Trophoblast cell (in vitro differentiated cells and primary cell): Measurements from ENCODE around the gene EXOSC1.

Source experiments
- DNase-seq, 2 donors: peaks; one replicate each; pipeline ENCODE4 v3.0.0-alpha.2; 2016
- H2AFZ ChIP-seq: 2 replicates; pipeline ENCODE4 v1.6.1; 2013; ENCODE audit warnings: low read length, moderate library complexity, mild to moderate bottlenecking; ENCODE audit not compliant: insufficient read depth, poor library complexity
- H2AK5ac ChIP-seq: 2 replicates; pipeline ENCODE4 v1.6.1; 2013; ENCODE audit warnings: mild to moderate bottlenecking, low read length
- H2BK120ac ChIP-seq: 2 replicates; pipeline ENCODE4 v1.6.1; 2013; ENCODE audit warnings: low read length, mild to moderate bottlenecking, moderate library complexity; ENCODE audit not compliant: insufficient read depth, poor library complexity
- H2BK12ac ChIP-seq: 2 replicates; pipeline ENCODE4 v1.6.1; 2013; ENCODE audit warnings: mild to moderate bottlenecking, low read length, moderate library complexity
- H2BK5ac ChIP-seq: 2 replicates; pipeline ENCODE4 v1.6.1; 2013; ENCODE audit warnings: low read length, low read depth, moderate library complexity, mild to moderate bottlenecking; ENCODE audit not compliant: poor library complexity
- H3K14ac ChIP-seq: 2 replicates; pipeline ENCODE4 v1.6.1; 2013; ENCODE audit warnings: mild to moderate bottlenecking, low read length
- H3K18ac ChIP-seq: 2 replicates; pipeline ENCODE4 v1.6.1; 2013; ENCODE audit warnings: mild to moderate bottlenecking, low read length
- H3K23ac ChIP-seq: 2 replicates; pipeline ENCODE4 v1.6.1; 2013; ENCODE audit warnings: low read length
- H3K27ac ChIP-seq: 2 replicates; pipeline ENCODE4 v1.5.1; 2013; ENCODE audit warnings: low read depth, mild to moderate bottlenecking, inconsistent platforms, low read length, moderate library complexity
- H3K27me3 ChIP-seq: 2 replicates; pipeline ENCODE4 v1.6.1; 2013; ENCODE audit warnings: inconsistent platforms, mild to moderate bottlenecking, low read length, moderate library complexity; ENCODE audit not compliant: insufficient read depth
- H3K36me3 ChIP-seq, 2 experiments: 1 replicate in 1 of 2; 2 replicates in 1 of 2; pipeline ENCODE4 v1.6.1; 2013; ENCODE audit warnings: low read length in 2 of 2, mild to moderate bottlenecking in 2 of 2, moderate library complexity in 1 of 2; ENCODE audit not compliant: insufficient read depth in 2 of 2, control insufficient read depth in 1 of 2
- H3K4ac ChIP-seq: 2 replicates; pipeline ENCODE4 v1.6.1; 2013; ENCODE audit warnings: low read depth, mild to moderate bottlenecking, low read length, moderate library complexity
- H3K4me1 ChIP-seq, 2 experiments: 1 replicate in 1 of 2; 2 replicates in 1 of 2; pipeline ENCODE4 v1.6.1; 2013; ENCODE audit warnings: low read length in 2 of 2, mild to moderate bottlenecking in 2 of 2, moderate library complexity in 1 of 2; ENCODE audit not compliant: insufficient read depth in 2 of 2, control insufficient read depth in 1 of 2
- H3K4me2 ChIP-seq: 2 replicates; pipeline ENCODE4 v1.6.1; 2013; ENCODE audit warnings: inconsistent platforms, mild to moderate bottlenecking, low read length, moderate library complexity
- H3K4me3 ChIP-seq: 2 replicates; pipeline ENCODE4 v1.5.1; 2013; ENCODE audit warnings: mild to moderate bottlenecking, low read depth, low read length, inconsistent platforms
- H3K79me1 ChIP-seq: one replicate; pipeline ENCODE4 v1.6.1; 2013; ENCODE audit warnings: low read length
- H3K79me2 ChIP-seq: 2 replicates; pipeline ENCODE4 v1.6.1; 2013; ENCODE audit warnings: low read length, mild to moderate bottlenecking; ENCODE audit not compliant: control insufficient read depth, insufficient read depth, poor library complexity
- H3K9ac ChIP-seq: 2 replicates; pipeline ENCODE4 v1.6.1; 2013; ENCODE audit warnings: mild to moderate bottlenecking, low read length
- H3K9me3 ChIP-seq: 2 replicates; pipeline ENCODE4 v1.6.1; 2013; ENCODE audit warnings: low read depth, mild to moderate bottlenecking, control low read depth, inconsistent platforms, low read length; ENCODE audit not compliant: insufficient read depth
- H4K12ac ChIP-seq: 2 replicates; pipeline ENCODE4 v1.6.1; 2013; ENCODE audit warnings: low read depth, mild to moderate bottlenecking, low read length, moderate library complexity
- H4K8ac ChIP-seq: 2 replicates; pipeline ENCODE4 v1.6.1; 2013; ENCODE audit warnings: low read depth, mild to moderate bottlenecking, low read length, moderate library complexity
- H4K91ac ChIP-seq: one replicate; pipeline ENCODE4 v1.6.1; 2013; ENCODE audit warnings: low read depth, mild to moderate bottlenecking, low read length, moderate library complexity
- WGBS: extraction: QIAGEN DNeasy Blood & Tissue Kit; methylation state at CpG from one replicate; pipeline ENCODE4 v1.1.7; 2013; ENCODE audit warnings: missing lambda C conversion rate; ENCODE audit not compliant: insufficient read length, insufficient coverage; ENCODE audit errors: extremely low coverage; 5-methylcytosine and 5-hydroxymethylcytosine counted together

The EXOSC1 gene

DNA sequence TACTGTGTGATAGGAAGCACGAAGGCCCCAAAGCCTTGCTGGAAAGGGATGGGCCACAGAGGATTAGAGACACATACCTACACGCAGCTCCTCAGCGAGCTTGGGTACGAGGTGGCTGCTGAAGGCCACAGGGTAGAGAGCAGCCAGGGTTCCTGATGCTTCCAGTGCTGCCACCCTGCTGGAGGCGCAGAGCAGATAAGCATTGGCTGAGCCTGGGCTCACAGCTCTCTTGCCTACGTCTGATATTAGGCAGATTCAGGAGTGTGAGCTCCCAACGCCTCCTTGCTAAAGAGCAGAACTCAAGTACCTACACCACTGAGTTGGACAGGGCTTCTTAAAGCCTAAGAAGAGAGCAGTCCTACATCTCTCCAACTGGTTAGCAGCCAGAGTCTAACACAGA is 20.2 kb upstream of the EXOSC1 start:
- no peak overlapping the region for H2AFZ ChIP-seq
- no CpG with 5 or more reads among the region's 7 CpGs for WGBS
- H3K4me1 ChIP-seq, result peaks cover 3 to 6% of the 10 kb centered on the region in 2 experiments
- peaks cover 58 to 75% of the 10 kb centered on the region in 2 experiments for H3K36me3 ChIP-seq
- H3K4ac ChIP-seq, result no peak overlapping the region
- no peaks in the 10 kb centered on the region for H3K79me1 ChIP-seq
- H3K27me3 ChIP-seq, result no peaks in the 10 kb centered on the region
- no peak for DNase-seq
- H4K8ac ChIP-seq, result no peak overlapping the region
- H2BK120ac ChIP-seq, result no peak overlapping the region
- peak overlapping the region; percentile 15 for H2BK12ac ChIP-seq
- H3K4me2 ChIP-seq, result no peak overlapping the region
- H3K9me3 ChIP-seq, result no peaks in the 10 kb centered on the region
- H3K9ac ChIP-seq, result no peak overlapping the region
- peak overlapping the region; percentile 25 for H3K18ac ChIP-seq
- H3K14ac ChIP-seq, result no peak overlapping the region
- no peaks in the 10 kb centered on the region for H3K79me2 ChIP-seq
- no peak overlapping the region for H3K27ac ChIP-seq
- H2BK5ac ChIP-seq, result no peak overlapping the region
- H4K91ac ChIP-seq, result no peak overlapping the region
- no peak overlapping the region for H4K12ac ChIP-seq
- no peak overlapping the region for H3K23ac ChIP-seq
- no peak overlapping the region for H2AK5ac ChIP-seq
- no peak overlapping the region for H3K4me3 ChIP-seq

- peaks cover 3 to 6% of the 10 kb centered on the region in 2 experiments for H3K4me1 ChIP-seq
- H3K27me3 ChIP-seq, result no peaks in the 10 kb centered on the region
- no peak overlapping the region for H3K4ac ChIP-seq
- no peak overlapping the region for H2BK5ac ChIP-seq
- no peak overlapping the region for H3K4me3 ChIP-seq
- H2AK5ac ChIP-seq, result peak overlapping the region; percentile 5
- no peak overlapping the region for H3K18ac ChIP-seq
- no peak overlapping the region for H2BK12ac ChIP-seq
- no peaks in the 10 kb centered on the region for H3K79me1 ChIP-seq
- peaks cover 65 to 76% of the 10 kb centered on the region in 2 experiments for H3K36me3 ChIP-seq
- H4K8ac ChIP-seq, result no peak overlapping the region
- no peak overlapping the region for H4K91ac ChIP-seq
- H3K79me2 ChIP-seq, result no peaks in the 10 kb centered on the region
- DNase-seq, result no peak
- H2BK120ac ChIP-seq, result no peak overlapping the region
- H3K14ac ChIP-seq, result no peak overlapping the region
- no peak overlapping the region for H3K9ac ChIP-seq
- no peak overlapping the region for H3K4me2 ChIP-seq
- no peak overlapping the region for H3K27ac ChIP-seq
- H3K9me3 ChIP-seq, result no peaks in the 10 kb centered on the region
- H2AFZ ChIP-seq, result no peak overlapping the region
- H4K12ac ChIP-seq, result no peak overlapping the region
- H3K23ac ChIP-seq, result no peak overlapping the region
- no CpG with 5 or more reads among the region's 1 CpG for WGBS
Measured at GRCh38 chr10:97464226-97464625, 18.4 kb upstream of the EXOSC1 start.

DNA sequence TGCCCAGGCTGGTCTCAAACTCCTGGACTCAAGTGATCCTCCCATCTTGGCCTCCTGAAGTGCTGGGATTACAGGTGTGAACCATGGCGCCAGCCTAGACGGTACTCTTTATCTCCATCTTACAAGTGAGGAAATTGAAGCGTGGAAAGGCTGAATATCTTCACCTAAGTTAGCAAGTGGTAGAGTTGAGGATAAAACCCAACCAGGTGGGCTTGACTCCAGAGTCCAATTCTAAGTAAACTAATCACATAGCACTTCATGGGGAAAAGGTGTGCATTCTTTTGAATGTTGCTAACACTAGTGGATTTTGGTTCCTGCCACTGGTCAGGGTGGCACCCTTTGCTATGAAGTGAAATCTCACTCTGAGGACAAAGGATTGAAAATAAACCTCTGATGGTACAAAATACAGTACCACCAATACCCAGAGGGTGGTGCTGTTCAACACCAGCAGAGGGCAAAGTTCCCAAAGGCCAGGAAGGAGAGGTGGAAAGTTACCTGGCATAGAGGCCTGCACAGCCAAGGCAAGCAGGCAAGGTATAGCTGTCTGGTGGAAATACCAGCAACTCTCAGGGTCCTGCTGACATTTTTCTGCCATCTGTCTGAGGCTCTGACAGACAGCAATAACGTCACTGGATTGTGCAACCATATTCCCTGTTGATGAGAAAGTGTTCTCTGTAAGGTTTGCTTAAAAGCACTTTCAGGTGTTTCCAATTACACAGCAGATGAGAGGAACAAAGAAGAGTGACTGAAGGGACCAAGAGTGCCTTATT is 17.7 kb upstream of the EXOSC1 start:
- no peak overlapping the region for H2BK120ac ChIP-seq
- WGBS, result no CpG with 5 or more reads among the region's 4 CpGs
- H3K79me2 ChIP-seq, result no peaks in the 10 kb centered on the region
- DNase-seq, result peak; percentile 90
- no peak overlapping the region for H2AK5ac ChIP-seq
- H4K8ac ChIP-seq, result no peak overlapping the region
- no peak overlapping the region for H3K18ac ChIP-seq
- H2BK12ac ChIP-seq, result no peak overlapping the region
- H3K4me2 ChIP-seq, result no peak overlapping the region
- no peak overlapping the region for H2AFZ ChIP-seq
- no peak overlapping the region for H3K4ac ChIP-seq
- no peak overlapping the region for H3K9ac ChIP-seq
- H3K36me3 ChIP-seq, result peaks cover 65 to 77% of the 10 kb centered on the region in 2 experiments
- H3K27ac ChIP-seq, result no peak overlapping the region
- H3K27me3 ChIP-seq, result no peaks in the 10 kb centered on the region
- H3K23ac ChIP-seq, result no peak overlapping the region
- H3K14ac ChIP-seq, result no peak overlapping the region
- H4K12ac ChIP-seq, result no peak overlapping the region
- H2BK5ac ChIP-seq, result no peak overlapping the region
- H3K4me3 ChIP-seq, result no peak overlapping the region
- H3K79me1 ChIP-seq, result no peaks in the 10 kb centered on the region
- peaks cover 3 to 6% of the 10 kb centered on the region in 2 experiments for H3K4me1 ChIP-seq
- H4K91ac ChIP-seq, result no peak overlapping the region
- H3K9me3 ChIP-seq, result no peaks in the 10 kb centered on the region

DNA sequence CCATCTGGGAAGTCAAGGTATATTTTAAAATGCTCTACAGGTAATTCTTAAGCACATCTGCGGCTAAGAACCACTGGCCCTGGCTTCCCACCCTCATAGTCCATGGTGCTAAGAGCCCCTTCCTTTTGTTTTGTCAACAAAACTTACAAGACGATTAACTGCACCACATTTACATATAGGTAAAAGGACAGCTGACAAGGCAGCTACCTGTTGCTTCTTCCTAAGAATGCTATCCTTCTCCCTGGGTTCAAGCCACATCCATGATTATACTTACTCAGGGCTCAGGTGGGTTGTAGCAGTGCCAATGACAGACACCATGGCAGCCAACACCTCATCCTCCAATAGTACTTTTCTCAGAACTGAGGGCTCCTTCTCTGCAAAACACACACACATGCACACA is 16.5 kb upstream of the EXOSC1 start:
- no peak overlapping the region for H2AK5ac ChIP-seq

More for the DNA sequence above, 16.5 kb upstream of the EXOSC1 start:
- Histone ChIP-seq H3K18ac (no peak overlapping the region), H2BK12ac (no peak overlapping the region), H2AFZ (no peak overlapping the region), H3K9me3 (no peaks in the 10 kb centered on the region), H3K4me1 (peaks cover 3 to 6% of the 10 kb centered on the region in 2 experiments), H3K4me2 (no peak overlapping the region), H3K4ac (no peak overlapping the region), H4K8ac (no peak overlapping the region), H3K79me1 (no peaks in the 10 kb centered on the region), H3K14ac (no peak overlapping the region), H3K23ac (no peak overlapping the region), H3K27ac (no peak overlapping the region), H3K36me3 (peaks cover 72 to 80% of the 10 kb centered on the region in 2 experiments), H3K27me3 (no peaks in the 10 kb centered on the region), H3K79me2 (no peaks in the 10 kb centered on the region), H2BK120ac (no peak overlapping the region), H4K91ac (no peak overlapping the region), H4K12ac (no peak overlapping the region), H2BK5ac (no peak overlapping the region), H3K9ac (no peak overlapping the region), H3K4me3 (no peak overlapping the region)
- no peak for DNase-seq
- WGBS, result no CpG with 5 or more reads among the region's 2 CpGs
